Measurements from ENCODE around the gene C1QTNF8.

The C1QTNF8 gene

DNA sequence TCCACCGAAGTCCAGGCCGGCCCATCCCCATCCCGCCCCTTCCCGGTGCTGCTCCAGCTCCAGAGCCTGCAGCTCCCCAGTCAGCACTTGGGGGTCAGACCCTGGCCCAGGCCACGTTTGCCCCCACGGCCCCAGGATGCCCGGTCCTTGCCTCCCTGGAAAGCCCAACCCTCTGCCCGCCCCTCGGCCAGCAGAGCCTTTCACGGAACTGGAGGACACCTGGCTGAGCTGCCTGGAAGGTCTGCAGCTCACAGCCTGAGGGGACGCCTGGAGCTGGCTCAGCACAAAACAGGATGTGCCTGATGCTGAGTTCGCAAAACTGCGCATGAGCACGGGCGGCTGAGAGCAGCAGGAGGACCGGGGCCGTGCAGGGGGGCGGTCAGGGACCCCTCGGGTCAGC is 53.2 kb downstream of the C1QTNF8 start:
- H3K4me3 ChIP-seq (ENCODE audit: low read length) = no peak overlapping the region
- no peak for TF ChIP-seq ZNF274 (IDR thresholded peaks at IDR 0.05; ENCODE audit: low read depth, low read length)

DNA sequence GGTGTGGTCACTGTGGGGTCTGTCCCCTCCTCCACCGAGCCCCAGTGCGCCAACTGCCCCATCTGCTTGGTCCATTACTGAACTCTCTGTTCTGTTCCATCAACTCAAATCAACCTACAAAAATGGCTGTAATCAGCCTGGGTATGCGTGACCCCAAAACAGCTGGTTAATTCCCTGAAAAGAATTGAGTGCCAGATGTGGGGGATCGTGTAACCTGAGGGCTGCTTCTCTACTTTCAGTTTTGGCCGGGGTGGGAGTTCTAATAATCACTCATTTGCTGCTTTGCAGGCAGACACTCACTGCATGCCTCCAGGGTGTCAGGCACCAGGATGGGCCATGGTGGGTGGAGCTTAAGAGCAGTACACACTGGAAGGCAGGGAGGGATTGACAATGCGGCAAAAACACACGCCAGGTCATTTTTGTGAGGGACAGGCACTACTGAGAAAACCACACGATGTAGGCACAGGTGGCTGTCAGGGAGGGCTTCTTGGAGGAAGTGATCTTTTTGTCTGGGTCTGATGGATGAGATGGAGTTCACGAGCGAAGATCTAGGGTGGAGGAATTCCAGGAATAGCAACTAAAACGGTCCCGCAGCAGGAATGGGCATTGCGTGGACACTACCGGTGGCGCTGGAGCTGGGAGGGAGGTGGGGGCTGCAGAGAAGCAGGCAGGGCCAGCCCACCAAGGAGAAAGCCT is 53.8 kb downstream of the C1QTNF8 start:
- no peak for TF ChIP-seq ZNF274 (IDR thresholded peaks at IDR 0.05; ENCODE audit: low read depth, low read length)
- H3K4me3 ChIP-seq (ENCODE audit: low read length) = no peak overlapping the region

DNA sequence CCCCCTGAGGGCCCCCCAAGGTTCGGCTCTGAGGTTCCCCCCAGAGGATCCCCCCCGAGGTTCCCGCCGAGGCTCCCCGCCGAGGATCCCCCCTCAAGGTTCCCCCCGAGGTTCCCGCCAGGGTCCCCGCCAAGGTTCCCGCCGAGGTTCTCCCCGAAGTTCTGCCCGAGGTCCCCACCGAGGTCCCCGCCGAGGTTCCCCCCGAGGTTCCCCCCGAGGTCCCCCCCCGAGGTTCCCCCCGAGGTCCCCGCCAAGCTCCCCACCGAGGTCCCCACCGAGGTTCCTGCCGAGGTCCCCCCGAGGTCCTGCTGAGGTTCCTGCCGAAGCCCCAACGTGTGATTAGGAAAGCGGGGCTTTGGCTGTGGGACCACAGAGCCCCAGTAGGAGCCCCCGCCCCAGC is 55.7 kb downstream of the C1QTNF8 start:
- H3K4me3 ChIP-seq (ENCODE audit: low read length) = no peak overlapping the region
- TF ChIP-seq ZNF274 (IDR thresholded peaks at IDR 0.05; ENCODE audit: low read depth, low read length) = no peak

DNA sequence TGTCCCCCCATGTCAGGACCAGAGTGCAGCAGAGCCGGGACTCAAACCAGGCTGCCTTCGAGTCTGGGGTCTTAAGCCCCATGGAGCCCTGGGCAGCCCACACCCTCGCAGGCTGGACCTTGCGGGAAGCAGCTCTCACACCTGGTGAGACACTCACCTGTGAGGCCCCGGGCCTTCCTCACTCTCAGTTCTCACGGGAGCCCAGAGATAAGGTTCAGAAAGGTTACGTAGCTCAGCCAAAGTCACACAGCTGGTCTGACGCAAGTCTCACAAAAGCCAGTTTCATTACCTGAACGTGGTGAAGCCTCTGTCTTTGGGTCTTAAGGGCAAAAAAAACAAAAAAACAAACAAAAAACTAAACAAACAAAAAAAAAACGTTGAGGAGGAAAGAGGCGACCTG is 56.3 kb downstream of the C1QTNF8 start:
- TF ChIP-seq ZNF274 (IDR thresholded peaks at IDR 0.05; ENCODE audit: low read depth, low read length) = no peak

DNA sequence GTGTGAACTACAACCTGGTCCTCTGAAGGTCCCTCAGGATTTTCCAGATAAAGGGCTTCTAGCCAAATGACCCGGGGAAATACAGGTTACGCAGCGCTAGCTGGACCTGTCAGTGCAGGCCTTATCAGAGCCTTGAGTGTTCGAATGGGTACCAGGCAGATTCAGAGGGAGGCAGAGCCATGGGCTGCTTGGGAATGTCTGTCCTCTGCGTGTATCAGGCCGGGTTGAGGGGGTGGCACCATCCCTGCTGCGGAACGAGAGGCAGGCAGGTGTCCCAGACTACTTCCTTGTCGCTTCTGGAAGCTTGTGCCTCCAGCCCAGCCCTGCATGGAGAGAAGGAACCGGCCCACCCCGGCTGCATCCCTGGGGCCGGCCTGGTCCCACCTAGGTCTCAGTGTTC is 57.1 kb downstream of the C1QTNF8 start:
- no peak overlapping the region for H3K4me3 ChIP-seq (ENCODE audit: low read length)
- no peak for TF ChIP-seq ZNF274 (IDR thresholded peaks at IDR 0.05; ENCODE audit: low read depth, low read length)

More for the DNA sequence above, 56.3 kb downstream of the C1QTNF8 start:
- H3K4me3 ChIP-seq (ENCODE audit: low read length) = no peak overlapping the region

Data from GM08714 (cell line).